HEK293 (cell line): ENCODE data around the gene OXGR1.

Experiments
- CTCF ChIA-PET: fragments of 350-600 bp; formaldehyde crosslinking; extraction: SDS; loops from one replicate; lab custom pipeline; 2021; ENCODE audit warnings: antibody characterized with exemption; lab: Yijun Ruan, JAX
- POLR2A ChIA-PET: fragments of 300-600 bp; formaldehyde crosslinking; extraction: SDS; loops from one replicate; lab custom pipeline; 2020; ENCODE audit warnings: antibody characterized with exemption, inconsistent platforms; lab: Yijun Ruan, JAX
- H3K27ac ChIP-seq: fragments of 200-500 bp; sonication (Bioruptor generic); 2 replicates; pipeline ENCODE4 v1.5.1; 2014; ENCODE audit warnings: low read depth, low read length, control low read depth, inconsistent platforms; ENCODE audit errors: extremely low read depth
- H3K36me3 ChIP-seq, 2 experiments: fragments of 200-500 bp in 1 of 2; sonication (Bioruptor generic) in 1 of 2; 1 replicate in 1 of 2; 2 replicates in 1 of 2; pipeline ENCODE4 v1.5.1; 2014 to 2017; ENCODE audit warnings: inconsistent platforms in 2 of 2, low read length in 2 of 2; ENCODE audit not compliant: control insufficient read depth in 2 of 2, insufficient read depth in 1 of 2
- H3K4me1 ChIP-seq: fragments of 200-500 bp; sonication (Bioruptor generic); 2 replicates; pipeline ENCODE4 v1.5.1; 2014; ENCODE audit warnings: mild to moderate bottlenecking, low read length, inconsistent platforms; ENCODE audit not compliant: control insufficient read depth, insufficient read depth
- H3K4me3 ChIP-seq: 2 replicates; pipeline ENCODE4 v1.5.1; 2011; ENCODE audit warnings: low read depth, mild to moderate bottlenecking, control low read depth, low read length, moderate library complexity
- H3K9me3 ChIP-seq: fragments of 200-500 bp; sonication (Bioruptor generic); 2 replicates; pipeline ENCODE4 v1.5.1; 2014; ENCODE audit warnings: low read depth, low read length, inconsistent platforms; ENCODE audit not compliant: control insufficient read depth, insufficient read depth
- GLI4 ChIP-seq: fragments of 450-650 bp; formaldehyde crosslinking; IDR thresholded peaks from 2 replicates; pipeline ENCODE4 v1.5.1; 2016; ENCODE audit warnings: missing biosample characterization, missing genetic modification characterization
- MEIS1 ChIP-seq: sonication (generic); formaldehyde crosslinking; IDR thresholded peaks from 2 replicates; pipeline ENCODE4 v1.8.1; 2022; ENCODE audit warnings: missing genetic modification reagents, mild to moderate bottlenecking, borderline replicate concordance
- RBAK ChIP-seq: fragments of 450-650 bp; formaldehyde crosslinking; IDR thresholded peaks from 2 replicates; pipeline ENCODE4 v1.5.1; 2016; ENCODE audit warnings: missing biosample characterization, missing genetic modification characterization
- SCRT2 ChIP-seq: fragments of 450-650 bp; formaldehyde crosslinking; IDR thresholded peaks from 2 replicates; pipeline ENCODE4 v1.5.1; 2016; ENCODE audit warnings: missing biosample characterization, missing genetic modification characterization
- SP2 ChIP-seq: fragments of 450-650 bp; formaldehyde crosslinking; IDR thresholded peaks from 2 replicates; pipeline ENCODE4 v1.5.1; 2016; ENCODE audit warnings: missing biosample characterization, missing genetic modification characterization
- ZBTB8A ChIP-seq: fragments of 450-650 bp; formaldehyde crosslinking; IDR thresholded peaks from 2 replicates; pipeline ENCODE4 v1.5.1; 2016; ENCODE audit warnings: missing biosample characterization, missing genetic modification characterization
- ZEB2 ChIP-seq: fragments of 450-650 bp; formaldehyde crosslinking; IDR thresholded peaks from 2 replicates; pipeline ENCODE4 v1.5.1; 2016; ENCODE audit warnings: missing biosample characterization, missing genetic modification characterization
- ZNF174 ChIP-seq: fragments of 450-650 bp; formaldehyde crosslinking; IDR thresholded peaks from 2 replicates; pipeline ENCODE4 v1.5.0; 2017; ENCODE audit warnings: missing biosample characterization, mild to moderate bottlenecking, missing genetic modification characterization
- ZNF221 ChIP-seq: fragments of 450-650 bp; formaldehyde crosslinking; IDR thresholded peaks from 2 replicates; pipeline ENCODE4 v1.5.1; 2017; ENCODE audit warnings: missing biosample characterization, missing genetic modification characterization, borderline replicate concordance
- ZNF24 ChIP-seq: fragments of 450-650 bp; formaldehyde crosslinking; IDR thresholded peaks from 2 replicates; pipeline ENCODE4 v1.5.1; 2016; ENCODE audit warnings: missing biosample characterization, missing genetic modification characterization
- ZNF362 ChIP-seq: fragments of 450-650 bp; formaldehyde crosslinking; IDR thresholded peaks from 2 replicates; pipeline ENCODE4 v1.5.1; 2016; ENCODE audit warnings: missing biosample characterization, missing genetic modification characterization
- ZNF398 ChIP-seq: fragments of 450-650 bp; formaldehyde crosslinking; IDR thresholded peaks from 2 replicates; pipeline ENCODE4 v1.5.1; 2017; ENCODE audit warnings: missing biosample characterization, missing genetic modification characterization
- ZNF48 ChIP-seq: fragments of 450-650 bp; formaldehyde crosslinking; IDR thresholded peaks from 2 replicates; pipeline ENCODE4 v1.5.1; 2016; ENCODE audit warnings: missing biosample characterization, missing genetic modification characterization
- ZNF580 ChIP-seq: fragments of 450-650 bp; formaldehyde crosslinking; IDR thresholded peaks from 2 replicates; pipeline ENCODE4 v1.5.1; 2016; ENCODE audit warnings: missing biosample characterization, missing genetic modification characterization
- ZNF660 ChIP-seq: fragments of 450-650 bp; IDR thresholded peaks from 2 replicates; pipeline ENCODE4 v1.5.1; 2018; ENCODE audit warnings: missing biosample characterization, mild to moderate bottlenecking, missing genetic modification characterization
- ZNF677 ChIP-seq: fragments of 450-650 bp; IDR thresholded peaks from 2 replicates; pipeline ENCODE4 v1.5.0; 2018; ENCODE audit warnings: missing biosample characterization, mild to moderate bottlenecking, missing genetic modification characterization, moderate library complexity
- ZNF747 ChIP-seq: fragments of 450-650 bp; formaldehyde crosslinking; IDR thresholded peaks from 2 replicates; pipeline ENCODE4 v1.5.1; 2016; ENCODE audit warnings: missing biosample characterization, missing genetic modification characterization
- ZNF792 ChIP-seq: fragments of 450-650 bp; formaldehyde crosslinking; IDR thresholded peaks from 2 replicates; pipeline ENCODE4 v1.5.1; 2016; ENCODE audit warnings: missing biosample characterization, missing genetic modification characterization
- ZNF837 ChIP-seq: fragments of 450-650 bp; formaldehyde crosslinking; IDR thresholded peaks from 2 replicates; pipeline ENCODE4 v1.5.1; 2016; ENCODE audit warnings: missing biosample characterization, missing genetic modification characterization
- TF ChIP-seq, protein P1 (sequence below): fragments of 450-650 bp; formaldehyde crosslinking; IDR thresholded peaks from 2 replicates; pipeline ENCODE4 v1.5.1; 2016; ENCODE audit warnings: missing biosample characterization, missing genetic modification characterization
- TF ChIP-seq, protein P2 (sequence below): fragments of 450-650 bp; formaldehyde crosslinking; IDR thresholded peaks from 2 replicates; pipeline ENCODE4 v1.5.1; 2016; ENCODE audit warnings: missing biosample characterization, missing genetic modification characterization

OXGR1 gene

DNA sequence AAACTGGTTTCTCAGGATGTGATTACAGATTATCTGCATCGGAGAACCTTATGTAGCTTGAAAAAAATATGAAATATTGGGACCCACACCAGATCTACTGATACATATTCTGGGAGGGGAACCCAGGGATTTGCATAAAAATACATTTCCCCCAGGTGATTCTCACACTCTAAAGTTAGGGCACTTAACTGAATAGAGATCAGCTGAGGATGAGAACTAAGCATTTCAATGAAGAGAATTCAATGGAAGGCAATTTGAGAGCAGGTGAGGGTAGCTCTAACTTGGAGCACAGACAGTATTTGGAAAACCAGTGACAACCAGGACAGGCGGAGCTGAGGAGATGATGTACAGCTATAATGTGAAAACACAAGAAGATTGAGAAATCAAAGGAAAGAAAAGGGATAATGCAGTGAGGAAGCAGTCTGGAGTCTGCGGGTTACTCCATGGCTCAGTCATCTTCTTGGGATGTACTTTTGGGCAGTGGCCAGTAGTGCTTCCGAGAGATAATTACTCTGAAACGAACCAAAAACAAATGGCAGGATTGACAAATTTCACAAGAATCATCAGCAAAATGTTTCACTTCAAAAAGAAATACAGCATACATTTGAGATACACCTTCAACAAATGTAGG lies 6.1 kb upstream of the OXGR1 start:
- ChIA-PET CTCF (no interaction called here), POLR2A (no interaction called here)
- no peak overlapping the region for H3K4me3 ChIP-seq
- H3K27ac ChIP-seq: no peak overlapping the region
- H3K4me1 ChIP-seq: no peaks in the 10 kb centered on the region
- no peaks in the 10 kb centered on the region for H3K9me3 ChIP-seq
- TF ChIP-seq, protein P1, sequence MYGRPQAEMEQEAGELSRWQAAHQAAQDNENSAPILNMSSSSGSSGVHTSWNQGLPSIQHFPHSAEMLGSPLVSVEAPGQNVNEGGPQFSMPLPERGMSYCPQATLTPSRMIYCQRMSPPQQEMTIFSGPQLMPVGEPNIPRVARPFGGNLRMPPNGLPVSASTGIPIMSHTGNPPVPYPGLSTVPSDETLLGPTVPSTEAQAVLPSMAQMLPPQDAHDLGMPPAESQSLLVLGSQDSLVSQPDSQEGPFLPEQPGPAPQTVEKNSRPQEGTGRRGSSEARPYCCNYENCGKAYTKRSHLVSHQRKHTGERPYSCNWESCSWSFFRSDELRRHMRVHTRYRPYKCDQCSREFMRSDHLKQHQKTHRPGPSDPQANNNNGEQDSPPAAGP (tag by site-specific recombination): no peak
- TF ChIP-seq GLI4 (no peak), ZNF24 (no peak)
- H3K36me3 ChIP-seq: no peaks in the 10 kb centered on the region

DNA sequence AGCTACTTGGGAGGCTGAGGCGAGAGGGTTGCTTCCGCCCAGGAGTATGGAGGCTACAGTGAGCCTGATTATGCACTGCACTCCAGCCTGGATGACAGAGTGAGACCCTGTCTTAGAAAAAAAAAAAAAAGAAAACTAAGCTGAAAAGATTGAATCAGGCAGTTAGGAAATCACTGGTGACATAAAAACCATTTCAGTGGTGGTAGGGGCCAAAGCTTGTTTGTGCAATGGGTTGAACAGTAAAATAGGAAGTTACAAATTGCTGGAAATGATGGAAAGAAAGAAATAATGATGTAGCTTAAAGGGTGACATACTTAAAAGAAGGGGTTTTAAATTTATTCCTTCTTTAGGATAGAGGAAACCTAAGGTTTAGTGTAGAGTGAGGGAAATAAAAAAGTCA lies 4.8 kb upstream of the OXGR1 start:
- no peaks in the 10 kb centered on the region for H3K9me3 ChIP-seq
- H3K27ac ChIP-seq: no peak overlapping the region
- H3K4me3 ChIP-seq: no peak overlapping the region
- no peak for TF ChIP-seq SP2 (tag by site-specific recombination)
- no peak for TF ChIP-seq ZNF747 (tag by site-specific recombination)
- no peak for TF ChIP-seq ZNF837 (tag by site-specific recombination)
- TF ChIP-seq ZNF221 (tag by site-specific recombination): no peak
- no peak for TF ChIP-seq ZNF362 (tag by site-specific recombination)
- no peak for TF ChIP-seq MEIS1
- no peak for TF ChIP-seq ZNF174 (tag by site-specific recombination)
- TF ChIP-seq ZEB2 (tag by site-specific recombination): no peak
- no peak for TF ChIP-seq RBAK (tag by site-specific recombination)
- no peak for TF ChIP-seq SCRT2 (tag by site-specific recombination)
- TF ChIP-seq, protein P2, sequence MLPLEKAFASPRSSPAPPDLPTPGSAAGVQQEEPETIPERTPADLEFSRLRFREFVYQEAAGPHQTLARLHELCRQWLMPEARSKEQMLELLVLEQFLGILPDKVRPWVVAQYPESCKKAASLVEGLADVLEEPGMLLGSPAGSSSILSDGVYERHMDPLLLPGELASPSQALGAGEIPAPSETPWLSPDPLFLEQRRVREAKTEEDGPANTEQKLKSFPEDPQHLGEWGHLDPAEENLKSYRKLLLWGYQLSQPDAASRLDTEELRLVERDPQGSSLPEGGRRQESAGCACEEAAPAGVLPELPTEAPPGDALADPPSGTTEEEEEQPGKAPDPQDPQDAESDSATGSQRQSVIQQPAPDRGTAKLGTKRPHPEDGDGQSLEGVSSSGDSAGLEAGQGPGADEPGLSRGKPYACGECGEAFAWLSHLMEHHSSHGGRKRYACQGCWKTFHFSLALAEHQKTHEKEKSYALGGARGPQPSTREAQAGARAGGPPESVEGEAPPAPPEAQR: no peak
- TF ChIP-seq ZNF792 (tag by site-specific recombination): no peak
- no peak for TF ChIP-seq ZNF398
- TF ChIP-seq ZNF580 (tag by site-specific recombination): no peak
- TF ChIP-seq ZNF677 (tag by site-specific recombination): no peak
- no peak for TF ChIP-seq ZNF48 (tag by site-specific recombination)
- no peak for TF ChIP-seq ZBTB8A (tag by site-specific recombination)
- no peak for TF ChIP-seq ZNF660
- no peaks in the 10 kb centered on the region for H3K36me3 ChIP-seq
- no peaks in the 10 kb centered on the region for H3K4me1 ChIP-seq
- ChIA-PET POLR2A (interaction anchor here (0.6 kb wide), 1 partner anchor 279 kb away, joined by 5 read pairs; no protein-coding TSS in a partner anchor), CTCF (interaction anchor here (0.7 kb wide), 2 partner anchors 14 to 16 kb away, joined by 3 to 5 read pairs; no protein-coding TSS in a partner anchor)
